Measurements from ENCODE around the gene C2CD2.
"Not testable (repeated sequence)": the region's sequence is repeated elsewhere in the genome, so short reads cannot be mapped to it uniquely, and the experiment has no call there.

DNA sequence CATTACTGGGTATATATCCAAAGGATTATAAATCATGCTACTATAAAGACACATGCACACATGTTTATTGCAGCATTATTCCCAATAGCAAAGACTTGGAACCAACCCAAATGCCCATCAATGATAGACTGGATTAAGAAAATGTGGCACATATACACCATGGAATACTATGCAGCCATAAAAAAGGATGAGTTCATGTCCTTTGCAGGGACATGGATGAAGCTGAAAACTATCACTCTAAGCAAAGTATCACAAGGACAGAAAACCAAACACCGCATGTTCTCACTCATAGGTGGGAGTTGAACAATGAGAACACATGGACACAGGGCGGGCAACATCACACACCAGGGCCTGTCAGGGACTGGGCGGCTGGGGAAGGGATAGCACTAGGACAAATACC lies 4.2 kb downstream of the C2CD2 start:
- not testable (repeated sequence) for TF ChIP-seq EZH2 (IDR thresholded peaks at IDR 0.05; ENCODE audit: borderline replicate concordance, low read depth, low read length, poor library complexity, severe bottlenecking)
- TF ChIP-seq, protein P1, sequence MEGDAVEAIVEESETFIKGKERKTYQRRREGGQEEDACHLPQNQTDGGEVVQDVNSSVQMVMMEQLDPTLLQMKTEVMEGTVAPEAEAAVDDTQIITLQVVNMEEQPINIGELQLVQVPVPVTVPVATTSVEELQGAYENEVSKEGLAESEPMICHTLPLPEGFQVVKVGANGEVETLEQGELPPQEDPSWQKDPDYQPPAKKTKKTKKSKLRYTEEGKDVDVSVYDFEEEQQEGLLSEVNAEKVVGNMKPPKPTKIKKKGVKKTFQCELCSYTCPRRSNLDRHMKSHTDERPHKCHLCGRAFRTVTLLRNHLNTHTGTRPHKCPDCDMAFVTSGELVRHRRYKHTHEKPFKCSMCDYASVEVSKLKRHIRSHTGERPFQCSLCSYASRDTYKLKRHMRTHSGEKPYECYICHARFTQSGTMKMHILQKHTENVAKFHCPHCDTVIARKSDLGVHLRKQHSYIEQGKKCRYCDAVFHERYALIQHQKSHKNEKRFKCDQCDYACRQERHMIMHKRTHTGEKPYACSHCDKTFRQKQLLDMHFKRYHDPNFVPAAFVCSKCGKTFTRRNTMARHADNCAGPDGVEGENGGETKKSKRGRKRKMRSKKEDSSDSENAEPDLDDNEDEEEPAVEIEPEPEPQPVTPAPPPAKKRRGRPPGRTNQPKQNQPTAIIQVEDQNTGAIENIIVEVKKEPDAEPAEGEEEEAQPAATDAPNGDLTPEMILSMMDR (conservative IDR thresholded peaks at IDR 0.05; ENCODE audit: low read depth, low read length): not testable (repeated sequence)
